ENCODE data around the gene SYN1. TPM values are rescaled to one million over a fixed set of nuclear protein-coding genes. Genes with fewer than 3 reads are reported as not detected.
A peak's percentile ranks its signal among the peaks of the same experiment; 100 is the strongest.

The SYN1 gene
- total RNA-seq, 1 donor from 2014 or later = 3.7 TPM

DNA sequence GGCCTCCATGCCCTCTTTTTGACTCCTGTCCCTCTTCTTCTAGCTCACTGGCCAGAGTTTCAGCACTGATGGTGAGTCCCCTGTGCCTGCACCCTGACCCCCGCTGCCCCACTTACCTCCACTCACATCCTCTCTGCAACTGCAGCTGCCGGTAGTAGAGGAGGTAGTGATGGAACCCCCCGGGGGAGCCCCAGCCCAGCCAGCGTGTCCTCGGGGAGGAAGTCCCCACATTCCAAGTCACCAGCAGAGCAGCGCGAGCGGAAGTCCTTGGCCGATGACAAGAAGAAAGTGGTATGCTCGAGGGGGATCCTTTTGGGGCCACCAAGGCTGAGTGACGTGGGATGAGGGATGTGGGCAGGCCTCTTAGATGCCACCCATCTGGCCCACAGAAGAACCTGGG is 52.8 kb downstream of the SYN1 start:
- Mint-ChIP-seq H3K9me3 (ENCODE audit: low read depth) (peaks cover 8% of the 10 kb centered on the region), H3K27me3 (ENCODE audit: low read depth) (no peaks in the 10 kb centered on the region), H3K36me3 (ENCODE audit: low read depth) (peaks cover 5% of the 10 kb centered on the region), H3K4me1 (ENCODE audit: low read depth) (peaks cover 4% of the 10 kb centered on the region), H3K27ac (ENCODE audit: unreplicated experiment) (no peak overlapping the region), H3K4me3 (ENCODE audit: unreplicated experiment) (no peak overlapping the region)
- no peak for DNase-seq (ENCODE audit: low spot score)
- TF ChIP-seq, protein P1, sequence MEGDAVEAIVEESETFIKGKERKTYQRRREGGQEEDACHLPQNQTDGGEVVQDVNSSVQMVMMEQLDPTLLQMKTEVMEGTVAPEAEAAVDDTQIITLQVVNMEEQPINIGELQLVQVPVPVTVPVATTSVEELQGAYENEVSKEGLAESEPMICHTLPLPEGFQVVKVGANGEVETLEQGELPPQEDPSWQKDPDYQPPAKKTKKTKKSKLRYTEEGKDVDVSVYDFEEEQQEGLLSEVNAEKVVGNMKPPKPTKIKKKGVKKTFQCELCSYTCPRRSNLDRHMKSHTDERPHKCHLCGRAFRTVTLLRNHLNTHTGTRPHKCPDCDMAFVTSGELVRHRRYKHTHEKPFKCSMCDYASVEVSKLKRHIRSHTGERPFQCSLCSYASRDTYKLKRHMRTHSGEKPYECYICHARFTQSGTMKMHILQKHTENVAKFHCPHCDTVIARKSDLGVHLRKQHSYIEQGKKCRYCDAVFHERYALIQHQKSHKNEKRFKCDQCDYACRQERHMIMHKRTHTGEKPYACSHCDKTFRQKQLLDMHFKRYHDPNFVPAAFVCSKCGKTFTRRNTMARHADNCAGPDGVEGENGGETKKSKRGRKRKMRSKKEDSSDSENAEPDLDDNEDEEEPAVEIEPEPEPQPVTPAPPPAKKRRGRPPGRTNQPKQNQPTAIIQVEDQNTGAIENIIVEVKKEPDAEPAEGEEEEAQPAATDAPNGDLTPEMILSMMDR (IDR thresholded peaks at IDR 0.05) = no peak

DNA sequence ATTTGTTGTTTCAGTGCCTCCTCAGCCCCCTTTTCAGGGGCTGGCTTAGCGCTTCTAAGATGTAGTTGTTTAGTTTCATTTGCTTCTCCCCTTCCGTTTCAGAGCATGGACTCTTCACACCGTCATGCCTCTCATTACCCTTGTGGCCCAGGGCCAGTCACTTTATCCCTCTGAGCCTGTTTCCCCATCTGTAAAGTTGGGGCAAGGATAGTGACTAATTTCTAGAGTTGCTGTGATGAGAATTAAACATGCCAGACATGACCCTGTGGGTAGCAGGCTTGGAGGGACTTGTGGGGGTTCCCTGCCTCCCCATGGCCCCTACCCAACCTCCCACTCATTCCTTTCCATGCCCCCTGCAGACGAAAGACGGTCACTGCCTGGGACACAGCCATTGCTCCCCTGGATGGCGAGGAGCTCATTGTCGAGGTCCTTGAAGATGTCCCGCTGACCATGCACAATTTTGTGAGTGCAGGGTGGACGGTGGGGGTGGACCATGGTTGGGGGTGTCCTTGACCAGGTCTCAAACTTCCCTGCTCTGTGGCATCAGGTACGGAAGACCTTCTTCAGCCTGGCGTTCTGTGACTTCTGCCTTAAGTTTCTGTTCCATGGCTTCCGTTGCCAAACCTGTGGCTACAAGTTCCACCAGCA is 55.1 kb downstream of the SYN1 start:
- Mint-ChIP-seq H3K9me3 (ENCODE audit: low read depth) (peaks cover 8% of the 10 kb centered on the region), H3K27ac (ENCODE audit: unreplicated experiment) (no peak overlapping the region), H3K27me3 (ENCODE audit: low read depth) (no peaks in the 10 kb centered on the region), H3K4me3 (ENCODE audit: unreplicated experiment) (no peak overlapping the region), H3K36me3 (ENCODE audit: low read depth) (peaks cover 5% of the 10 kb centered on the region), H3K4me1 (ENCODE audit: low read depth) (peaks cover 16% of the 10 kb centered on the region)
- no peak for DNase-seq (ENCODE audit: low spot score)
- TF ChIP-seq, protein P1 (IDR thresholded peaks at IDR 0.05) = no peak

DNA sequence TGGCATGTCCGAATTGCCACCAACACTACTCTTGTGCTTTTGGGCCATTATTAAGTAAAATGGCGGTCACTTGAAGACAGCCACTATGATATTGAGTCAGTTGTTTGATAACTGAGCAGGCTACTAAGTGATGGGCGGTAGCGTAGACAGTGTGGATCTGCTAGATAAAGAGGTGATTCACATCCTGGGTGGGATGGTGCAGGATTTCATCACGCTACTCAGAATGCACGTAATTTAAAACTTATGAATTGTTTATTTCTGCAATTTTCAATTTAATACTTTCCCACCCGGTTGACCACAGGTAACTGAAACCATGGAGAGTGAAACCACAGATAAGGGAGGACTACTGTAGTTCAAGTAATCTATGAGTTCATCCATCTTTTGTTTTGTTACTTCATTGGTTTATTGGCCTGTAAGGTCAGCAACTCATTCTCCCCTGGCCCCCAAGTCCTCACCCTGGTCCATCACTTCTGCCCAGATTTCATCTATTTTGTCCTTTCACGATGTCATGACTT is 55.8 kb downstream of the SYN1 start:
- peaks cover 5% of the 10 kb centered on the region for H3K36me3 Mint-ChIP-seq (ENCODE audit: low read depth)
- H3K4me1 Mint-ChIP-seq (ENCODE audit: low read depth) = peaks cover 16% of the 10 kb centered on the region
- no peaks in the 10 kb centered on the region for H3K27me3 Mint-ChIP-seq (ENCODE audit: low read depth)
- no peak for DNase-seq (ENCODE audit: low spot score)
- no peak overlapping the region for H3K27ac Mint-ChIP-seq (ENCODE audit: unreplicated experiment)
- TF ChIP-seq, protein P1 (IDR thresholded peaks at IDR 0.05) = no peak
- H3K4me3 Mint-ChIP-seq (ENCODE audit: unreplicated experiment) = no peak overlapping the region
- H3K9me3 Mint-ChIP-seq (ENCODE audit: low read depth) = peaks cover 8% of the 10 kb centered on the region

DNA sequence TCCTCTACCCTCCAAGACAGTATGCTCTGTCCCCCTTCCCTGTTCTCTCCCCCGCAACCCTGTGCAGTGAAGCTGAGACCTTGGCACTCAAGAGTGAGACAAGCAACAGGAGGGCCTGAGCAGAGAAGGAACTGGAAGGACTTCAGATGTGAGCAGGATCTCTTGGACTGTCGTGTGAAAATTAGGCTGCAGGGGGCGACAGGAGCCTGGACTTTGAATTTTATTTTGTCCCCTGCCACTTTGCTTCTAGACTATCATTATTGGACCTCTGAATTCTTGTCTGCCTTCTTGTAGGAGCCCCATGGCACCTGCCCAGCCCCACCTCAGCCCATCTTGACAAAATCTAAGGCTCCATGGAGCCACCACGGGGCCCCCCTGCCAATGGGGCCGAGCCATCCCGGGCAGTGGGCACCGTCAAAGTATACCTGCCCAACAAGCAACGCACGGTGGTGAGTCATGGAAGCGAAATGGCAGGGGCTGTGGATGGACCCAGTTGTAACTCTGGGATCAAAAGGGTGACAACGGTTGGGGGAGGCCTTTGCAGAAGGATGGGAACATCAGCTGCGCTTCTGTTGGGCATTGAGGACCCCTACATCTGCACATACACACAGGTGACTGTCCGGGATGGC is 56.9 kb downstream of the SYN1 start:
- TF ChIP-seq, protein P1 (IDR thresholded peaks at IDR 0.05) = peak; percentile 73
- peaks cover 8% of the 10 kb centered on the region for H3K9me3 Mint-ChIP-seq (ENCODE audit: low read depth)
- no peak for DNase-seq (ENCODE audit: low spot score)
- peak overlapping the region; percentile 59 for H3K4me3 Mint-ChIP-seq (ENCODE audit: unreplicated experiment)
- peaks cover 5% of the 10 kb centered on the region for H3K36me3 Mint-ChIP-seq (ENCODE audit: low read depth)
- H3K4me1 Mint-ChIP-seq (ENCODE audit: low read depth) = peaks cover 16% of the 10 kb centered on the region
- H3K27ac Mint-ChIP-seq (ENCODE audit: unreplicated experiment) = peak overlapping the region; percentile 45
- H3K27me3 Mint-ChIP-seq (ENCODE audit: low read depth) = no peaks in the 10 kb centered on the region

DNA sequence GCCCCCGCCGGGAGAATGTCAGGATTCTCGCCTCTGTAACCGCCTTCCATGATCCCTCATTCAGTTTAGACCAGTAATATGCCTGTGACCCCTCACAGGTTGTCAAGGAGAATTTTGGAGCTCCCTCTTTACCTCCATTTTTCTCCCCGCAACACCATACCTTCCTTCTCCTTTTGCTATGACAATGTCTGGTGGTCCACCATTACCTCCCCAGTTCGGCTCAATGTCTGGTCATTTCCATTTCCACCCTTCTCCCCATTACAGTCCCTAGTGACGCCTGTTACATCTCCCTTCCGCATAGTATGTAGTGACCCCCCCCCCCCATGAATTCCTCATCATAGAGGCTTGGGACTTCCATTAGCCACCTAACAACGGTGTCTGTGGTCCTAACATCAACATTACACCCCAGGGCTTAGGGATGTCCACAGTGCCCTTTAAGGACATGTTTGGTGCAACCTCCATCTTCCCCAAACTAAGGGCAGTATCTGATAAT is 58.0 kb downstream of the SYN1 start:
- Mint-ChIP-seq H3K27ac (ENCODE audit: unreplicated experiment) (peak overlapping the region; percentile 97), H3K4me3 (ENCODE audit: unreplicated experiment) (peak overlapping the region; percentile 80), H3K27me3 (ENCODE audit: low read depth) (no peaks in the 10 kb centered on the region), H3K9me3 (ENCODE audit: low read depth) (peaks cover 8% of the 10 kb centered on the region), H3K36me3 (ENCODE audit: low read depth) (peaks cover 5% of the 10 kb centered on the region), H3K4me1 (ENCODE audit: low read depth) (peaks cover 17% of the 10 kb centered on the region)
- TF ChIP-seq, protein P1 (IDR thresholded peaks at IDR 0.05) = no peak
- DNase-seq (ENCODE audit: low spot score) = no peak
